ENCODE measurements around the gene NBEAL1.

The NBEAL1 gene

GRCh38 chr2:203261326-203262159 is 246.9 kb downstream of the NBEAL1 start:
- intact Hi-C loops (cut with DNase I): no loop called here
- DNase-seq: no peak

All from head of caudate nucleus (tissue), 42 donors.